Left hindlimb (tissue), 1 donor: Measurements from ENCODE around the gene GABRB3.

Experiments
- DNase-seq: peaks from one replicate; pipeline ENCODE4 v3.0.0-alpha.2; 2018

Gene GABRB3

DNA sequence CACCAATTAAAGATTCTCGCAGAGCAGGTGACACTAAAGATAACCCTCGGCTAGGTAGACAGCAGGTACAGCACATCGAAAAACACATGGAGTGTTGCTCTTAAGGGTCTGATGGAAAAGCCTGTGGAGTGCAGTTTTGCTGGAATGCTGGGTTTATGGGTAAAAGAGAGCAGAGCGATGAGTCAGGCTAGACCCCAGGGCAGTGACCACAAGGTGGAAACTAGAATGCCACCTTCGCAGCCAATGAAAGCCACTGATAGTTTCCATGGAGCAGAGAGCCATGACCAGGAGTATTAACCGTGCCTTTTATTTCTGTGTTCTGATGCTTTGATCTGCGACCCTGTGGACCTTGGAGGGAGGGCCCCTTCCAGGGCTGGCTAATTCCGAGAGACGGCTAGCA lies 149.8 kb downstream of the GABRB3 start:
- no peak for DNase-seq

- DNase-seq = no peak
These were observed 151.1 kb downstream of the GABRB3 start for GRCh38 chr15:26621816-26622215.

DNA sequence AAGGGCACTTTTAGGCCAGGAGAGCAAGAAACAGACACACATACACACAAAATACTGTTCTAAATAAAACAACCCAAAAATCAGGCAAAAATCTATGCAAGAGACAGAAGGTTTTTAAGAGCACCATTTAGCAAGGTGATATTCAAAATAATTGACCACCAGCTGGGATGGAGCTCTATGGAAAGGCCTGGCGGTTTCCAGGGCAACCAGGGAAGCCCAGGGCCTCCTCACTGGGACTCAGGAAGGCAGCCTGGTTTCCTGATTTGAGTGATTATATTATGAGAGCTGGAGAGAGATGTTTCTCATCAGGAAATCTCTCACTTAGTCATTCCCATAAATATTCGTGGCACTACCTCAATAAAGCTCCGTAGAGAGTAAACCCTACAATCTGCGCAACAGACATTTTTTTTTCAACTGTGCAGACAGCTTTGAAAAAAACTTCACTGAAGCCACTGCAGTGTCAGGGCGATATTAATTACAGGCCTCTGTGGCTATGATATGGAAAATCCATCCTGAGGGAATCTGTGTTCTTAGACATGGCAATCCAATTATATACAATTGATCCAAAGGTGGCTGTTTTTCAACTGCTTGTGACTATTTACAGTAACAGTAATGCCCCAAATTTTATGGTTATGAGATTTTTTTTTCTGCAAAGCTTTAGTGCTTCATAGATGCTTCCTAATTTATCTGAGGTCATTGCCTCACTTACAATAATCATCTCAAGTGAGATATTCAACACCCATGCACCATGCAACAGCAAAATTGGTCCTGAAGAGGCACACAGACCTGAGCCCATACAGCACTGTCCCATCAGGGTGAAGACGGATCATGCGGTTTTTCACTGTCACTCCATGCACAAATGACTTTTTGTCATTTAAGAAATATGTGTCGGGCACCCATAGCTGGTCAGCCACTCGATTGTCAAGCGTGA lies 152.1 kb downstream of the GABRB3 start:
- DNase-seq = no peak

- no peak for DNase-seq
These were observed 157.0 kb downstream of the GABRB3 start for GRCh38 chr15:26615927-26616302.

- no peak for DNase-seq
These were observed 157.5 kb downstream of the GABRB3 start for GRCh38 chr15:26615188-26615926.

GRCh38 chr15:26614734-26615133 lies 158.1 kb downstream of the GABRB3 start:
- no peak for DNase-seq

- no peak for DNase-seq
These were observed 174.2 kb downstream of the GABRB3 start for GRCh38 chr15:26598704-26599103.

- no peak for DNase-seq
These were observed 177.3 kb downstream of the GABRB3 start for GRCh38 chr15:26595611-26596010.

DNA sequence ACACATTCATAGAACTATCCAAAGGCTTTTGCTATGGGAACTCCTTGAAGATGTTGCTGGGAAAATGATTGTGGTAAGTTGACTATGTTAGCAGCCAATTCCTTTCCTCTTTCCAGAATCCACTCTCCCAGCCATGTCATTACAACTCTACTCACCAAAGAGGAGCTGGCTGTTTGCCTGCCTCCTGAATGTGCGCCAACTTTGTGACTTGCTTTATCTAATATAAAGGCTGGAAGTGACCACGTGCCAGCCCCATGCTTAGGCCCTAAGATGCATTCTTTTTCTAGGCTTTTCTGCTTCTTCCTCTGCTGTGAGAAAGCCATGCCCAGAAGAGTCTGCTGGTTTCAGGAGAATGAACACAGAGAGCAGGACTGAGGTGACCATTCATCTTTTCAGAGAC lies 182.2 kb downstream of the GABRB3 start:
- DNase-seq = no peak

GRCh38 chr15:26582840-26583239 lies 190.0 kb downstream of the GABRB3 start:
- no peak for DNase-seq

DNA sequence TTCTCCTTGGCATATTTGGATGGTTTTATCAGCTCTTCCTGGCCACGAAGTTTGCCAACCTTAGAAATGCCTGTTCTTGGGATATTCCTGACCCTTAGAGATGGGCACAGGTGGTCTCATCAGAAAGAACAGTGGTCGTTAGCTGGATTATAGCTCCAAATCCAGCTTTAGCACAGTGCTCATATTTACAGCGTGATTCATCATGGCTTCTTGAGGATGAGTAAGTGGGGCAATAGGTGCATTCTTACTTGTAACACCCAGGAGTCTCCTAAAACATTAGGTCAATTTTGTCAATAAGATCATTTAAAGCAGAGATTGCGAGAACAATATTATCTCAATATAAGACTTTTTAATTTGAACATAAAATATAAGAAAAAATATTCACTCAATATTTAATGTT lies 191.9 kb downstream of the GABRB3 start:
- no peak for DNase-seq

DNA sequence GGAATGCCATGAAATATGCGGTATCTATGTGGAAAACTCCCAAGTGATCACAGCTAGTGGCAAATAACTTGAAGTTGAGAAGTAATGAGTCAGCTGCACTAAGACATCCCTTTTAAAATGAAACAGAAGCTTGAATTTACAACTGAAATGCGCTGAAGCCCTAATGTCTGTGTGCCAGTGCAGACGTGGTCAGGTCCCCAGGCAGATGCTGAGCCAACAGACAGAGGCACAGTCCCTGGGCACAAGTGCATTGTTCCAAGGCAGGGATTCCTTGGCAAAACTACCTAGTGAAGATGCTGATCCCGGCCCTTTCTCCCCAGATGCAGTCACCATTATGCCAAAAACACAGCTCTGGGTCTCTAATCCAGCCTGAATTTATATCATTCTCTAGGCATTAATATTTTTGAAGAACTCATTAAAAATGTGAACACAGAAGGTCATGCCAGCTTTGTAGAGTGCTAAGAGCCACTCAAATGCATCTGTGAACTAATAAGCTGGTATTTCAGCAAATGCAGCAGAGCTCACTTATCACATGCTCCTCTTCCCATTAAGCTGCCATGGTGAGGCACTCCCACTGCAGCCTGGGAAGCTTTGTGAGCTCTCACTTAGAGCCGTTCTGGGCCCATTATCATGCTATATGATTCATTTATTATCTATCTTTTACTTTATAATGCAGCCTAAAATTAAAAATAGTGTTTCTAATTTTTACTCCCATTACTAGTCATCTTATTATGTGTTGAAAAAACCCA lies 200.1 kb downstream of the GABRB3 start:
- DNase-seq = no peak

DNA sequence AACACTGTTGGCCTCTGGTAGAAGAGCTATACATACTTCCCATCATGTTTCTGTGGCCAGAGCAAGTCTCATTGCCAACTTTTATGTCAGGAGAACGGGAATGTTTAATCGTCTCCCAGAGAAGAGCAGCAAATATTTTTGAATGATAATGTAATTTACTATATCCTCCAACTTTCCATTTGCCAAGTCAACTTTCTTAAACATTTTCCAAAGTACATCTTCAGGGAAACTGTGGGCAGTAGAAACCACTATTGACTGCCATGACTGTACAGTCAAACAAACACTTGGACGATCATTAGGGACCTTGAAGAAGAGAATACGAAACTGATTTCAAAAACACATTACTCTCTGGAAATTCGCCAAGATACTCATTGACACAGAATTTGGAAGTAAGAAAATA lies 201.5 kb downstream of the GABRB3 start:
- DNase-seq = no peak

DNA sequence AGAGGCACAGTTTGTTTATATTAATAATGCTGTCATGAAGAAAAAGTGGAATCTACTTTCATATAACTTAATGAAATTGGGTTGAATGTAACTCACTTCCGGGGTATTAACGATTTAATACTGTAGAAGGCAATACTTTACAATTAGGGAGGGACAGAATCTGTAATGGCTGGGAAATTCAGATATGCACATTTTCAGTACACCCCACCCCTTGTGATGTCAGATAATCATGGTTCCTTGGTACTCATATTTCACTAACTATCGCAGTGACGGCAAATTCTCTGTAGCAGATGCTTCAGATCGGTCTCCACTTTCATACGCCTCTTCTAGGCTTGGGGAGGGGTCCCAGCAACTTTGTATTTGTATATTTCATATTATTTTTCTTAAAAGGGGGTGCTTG lies 207.3 kb downstream of the GABRB3 start:
- no peak for DNase-seq

- no peak for DNase-seq
These were observed 208.5 kb downstream of the GABRB3 start for GRCh38 chr15:26564361-26564760.

GRCh38 chr15:26562336-26562735 lies 210.5 kb downstream of the GABRB3 start:
- no peak for DNase-seq

DNA sequence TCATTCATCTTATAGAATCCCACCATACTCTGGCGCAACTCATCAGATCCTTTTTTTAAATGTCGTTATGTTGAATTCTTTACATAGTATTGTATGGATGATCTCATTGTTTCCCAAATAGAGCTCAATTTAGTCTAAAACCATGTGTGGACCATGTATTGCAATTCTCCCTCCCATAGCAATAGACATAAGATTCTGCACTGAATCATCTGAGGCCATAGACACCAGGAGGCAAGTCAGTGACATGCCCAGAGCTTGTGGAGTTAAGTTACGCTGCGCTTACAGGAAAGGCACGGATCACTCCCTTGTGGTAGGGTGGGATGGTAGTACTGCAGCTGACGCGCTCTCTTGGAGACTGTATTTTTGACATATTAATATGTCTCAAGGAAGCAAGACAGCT lies 211.0 kb downstream of the GABRB3 start:
- no peak for DNase-seq

- no peak for DNase-seq
These were observed 211.7 kb downstream of the GABRB3 start for GRCh38 chr15:26561130-26561529.

DNA sequence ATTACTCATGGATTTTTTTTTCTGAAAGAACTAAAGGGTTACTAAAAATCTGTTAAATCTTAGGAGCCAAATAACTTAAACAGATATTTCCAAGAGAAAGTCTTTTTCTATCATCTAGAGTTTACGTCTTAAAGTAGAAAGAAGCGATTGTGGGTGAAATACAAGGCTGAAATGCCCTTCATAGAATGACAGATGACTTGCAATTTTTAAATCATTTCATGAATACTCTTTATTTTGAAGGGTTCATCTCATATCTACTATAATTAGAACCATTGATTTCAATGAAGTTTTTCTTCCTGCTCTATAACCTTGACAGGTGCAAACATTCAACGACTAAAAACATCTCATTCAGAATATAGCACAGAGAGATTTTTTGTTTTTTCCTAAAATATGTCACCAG lies 217.0 kb downstream of the GABRB3 start:
- DNase-seq = no peak

DNA sequence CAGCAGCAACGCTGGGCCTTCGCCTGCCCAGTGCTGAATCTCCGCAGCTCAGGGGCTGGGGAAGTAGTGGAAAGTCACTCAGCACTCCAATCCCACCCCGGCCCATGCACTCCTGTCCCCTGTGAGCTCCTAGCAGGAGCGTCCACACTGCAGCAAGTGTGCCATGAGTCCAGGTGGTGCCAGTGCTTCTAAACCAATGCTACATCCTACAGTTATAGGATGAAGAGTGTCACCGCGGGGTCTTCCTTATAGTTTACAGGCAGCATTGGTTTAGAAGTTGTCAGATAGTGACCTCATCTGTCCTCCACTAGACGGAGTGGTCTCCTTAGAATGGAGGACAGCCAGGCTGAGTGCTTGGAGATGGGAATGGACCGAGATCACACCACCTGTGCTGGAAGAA lies 221.4 kb downstream of the GABRB3 start:
- DNase-seq = no peak

DNA sequence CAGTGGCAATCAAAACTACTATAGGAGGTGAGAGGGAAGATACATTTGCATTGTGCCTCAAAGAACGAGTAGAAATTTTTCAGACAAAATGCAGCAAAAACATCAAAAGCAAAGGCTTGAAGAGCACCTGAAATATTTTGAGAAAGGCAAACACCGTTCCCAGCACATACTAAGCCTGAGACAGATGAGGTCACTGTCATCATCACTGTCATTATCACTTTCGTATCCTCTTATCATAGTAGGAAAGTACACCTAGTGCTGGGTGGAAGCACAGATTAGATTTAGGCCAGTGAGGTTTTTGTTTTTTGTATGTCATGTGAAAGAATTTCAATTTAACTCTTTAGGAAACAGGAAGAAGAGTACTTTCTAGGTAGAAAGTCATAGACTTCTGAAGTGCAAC lies 222.0 kb downstream of the GABRB3 start:
- no peak for DNase-seq

- DNase-seq = no peak
These were observed 235.2 kb downstream of the GABRB3 start for GRCh38 chr15:26537663-26538062.

- no peak for DNase-seq
These were observed 241.4 kb downstream of the GABRB3 start for GRCh38 chr15:26531489-26531888.

DNA sequence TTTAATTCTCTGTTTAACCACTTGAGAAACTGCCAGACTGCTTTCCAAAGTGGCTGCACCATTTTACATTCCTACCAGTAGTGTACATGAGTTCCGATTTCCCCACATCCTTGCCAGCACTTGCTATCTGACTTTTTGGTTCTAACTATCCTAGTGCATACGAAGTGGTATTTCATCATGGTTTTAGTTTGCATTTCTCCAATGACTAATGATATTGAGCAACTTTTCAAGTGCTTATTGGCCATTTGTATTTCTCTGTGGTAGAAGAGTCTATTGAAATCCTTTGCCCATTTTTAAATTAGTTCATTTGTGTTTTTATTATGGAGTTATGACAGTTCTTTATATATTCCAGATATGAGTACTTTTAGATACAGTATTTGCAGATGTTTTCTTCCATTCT lies 247.8 kb downstream of the GABRB3 start:
- DNase-seq = no peak
